Retinal pigment epithelial cell (primary cell): Measurements from ENCODE around the gene RCE1.
A peak's percentile ranks its signal among the peaks of the same experiment; 100 is the strongest.

Experiments used
- DNase-seq: peaks from one replicate; pipeline ENCODE4 v3.0.0-alpha.2; 2010; ENCODE audit warnings: low read depth
- H3K4me3 ChIP-seq: 2 replicates; pipeline ENCODE4 v1.5.1; 2011; ENCODE audit warnings: mild to moderate bottlenecking, low read length, control low read depth, moderate library complexity
- CTCF ChIP-seq: conservative IDR thresholded peaks from 2 replicates; pipeline ENCODE4 v1.5.1; 2011; ENCODE audit warnings: low read depth, low read length, control low read depth, inconsistent platforms

The RCE1 gene

GRCh38 chr11:66891851-66892660 is 48.8 kb downstream of the RCE1 start:
- TF ChIP-seq CTCF = peak; percentile 3
- no peak overlapping the region for H3K4me3 ChIP-seq
- DNase-seq = peak; percentile 76

- TF ChIP-seq CTCF = no peak
- DNase-seq = no peak
- no peak overlapping the region for H3K4me3 ChIP-seq
Observed at GRCh38 chr11:66892911-66893310, 49.7 kb downstream of the RCE1 start.

GRCh38 chr11:66894141-66894540 is 50.9 kb downstream of the RCE1 start:
- TF ChIP-seq CTCF = no peak
- DNase-seq = no peak
- no peak overlapping the region for H3K4me3 ChIP-seq
